GM21528 (cell line): ENCODE data around the gene GRK5.

Experiments
- ATAC-seq: cut with Tn5 transposase; IDR thresholded peaks from one replicate; pipeline ENCODE4 v1.9.1; 2021; ENCODE audit warnings: mild to moderate bottlenecking, moderate library complexity; ENCODE audit not compliant: unreplicated experiment, low FRiP score

The GRK5 gene

DNA sequence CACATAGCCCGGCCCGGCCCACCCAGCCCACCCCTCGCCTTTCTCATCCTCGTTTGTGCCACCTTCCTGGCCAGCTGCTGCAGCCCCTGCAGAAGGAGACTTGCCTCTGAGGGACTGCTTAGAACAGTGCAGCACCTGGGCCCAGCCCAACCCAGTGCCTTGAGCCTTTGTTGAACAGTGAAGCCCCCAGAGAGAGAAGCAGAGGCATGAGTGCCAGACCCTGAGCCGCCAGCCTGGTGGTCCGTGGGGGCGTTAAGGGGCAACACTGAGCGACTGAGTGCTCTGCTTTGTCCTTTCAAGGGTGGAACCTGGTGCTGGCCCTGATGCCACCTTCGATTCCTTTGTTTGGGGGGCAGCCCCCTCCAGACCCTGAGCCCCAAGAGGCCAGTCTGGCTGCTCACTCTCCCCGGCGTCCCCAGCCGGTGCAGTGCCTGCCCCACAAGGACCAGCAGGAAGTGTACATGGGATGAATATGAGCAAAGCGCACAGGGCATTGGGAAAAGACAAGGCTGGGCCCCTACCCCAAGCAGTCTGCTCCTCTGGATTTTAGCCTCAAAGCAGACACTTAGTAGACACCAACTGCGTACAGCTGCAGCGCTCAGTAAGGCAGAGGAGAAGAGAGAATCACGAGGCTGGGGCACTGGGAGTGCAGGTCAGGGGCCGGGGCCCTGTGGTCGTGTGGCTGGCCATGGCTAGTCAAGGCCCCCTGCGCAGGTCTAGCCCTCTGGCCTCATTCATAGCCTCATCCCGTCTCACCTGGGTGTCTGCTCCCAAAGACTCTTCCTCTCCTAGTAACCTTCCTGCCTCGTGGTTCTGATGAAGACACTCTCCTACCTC lies 239.3 kb downstream of the GRK5 start:
- no peak for ATAC-seq

DNA sequence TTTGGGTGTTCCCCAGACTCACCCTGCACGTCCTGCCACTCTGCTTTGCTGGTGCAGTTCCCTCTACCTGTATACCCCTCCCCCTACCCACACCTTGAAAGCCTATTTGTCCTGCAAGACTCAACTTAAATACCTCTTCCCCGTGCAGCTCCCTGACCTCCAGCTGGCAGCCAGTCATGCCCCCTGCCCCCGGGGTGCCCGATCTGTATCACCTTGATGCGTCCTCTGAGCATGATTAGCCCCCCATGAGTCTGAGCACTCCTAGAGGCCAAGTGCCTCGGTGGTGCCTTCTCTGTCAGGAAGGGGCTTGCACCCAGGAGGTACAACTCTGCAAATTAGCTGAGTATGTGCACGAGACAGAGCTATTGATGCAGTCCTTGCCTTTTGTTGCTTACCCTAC lies 240.1 kb downstream of the GRK5 start:
- ATAC-seq = no peak

DNA sequence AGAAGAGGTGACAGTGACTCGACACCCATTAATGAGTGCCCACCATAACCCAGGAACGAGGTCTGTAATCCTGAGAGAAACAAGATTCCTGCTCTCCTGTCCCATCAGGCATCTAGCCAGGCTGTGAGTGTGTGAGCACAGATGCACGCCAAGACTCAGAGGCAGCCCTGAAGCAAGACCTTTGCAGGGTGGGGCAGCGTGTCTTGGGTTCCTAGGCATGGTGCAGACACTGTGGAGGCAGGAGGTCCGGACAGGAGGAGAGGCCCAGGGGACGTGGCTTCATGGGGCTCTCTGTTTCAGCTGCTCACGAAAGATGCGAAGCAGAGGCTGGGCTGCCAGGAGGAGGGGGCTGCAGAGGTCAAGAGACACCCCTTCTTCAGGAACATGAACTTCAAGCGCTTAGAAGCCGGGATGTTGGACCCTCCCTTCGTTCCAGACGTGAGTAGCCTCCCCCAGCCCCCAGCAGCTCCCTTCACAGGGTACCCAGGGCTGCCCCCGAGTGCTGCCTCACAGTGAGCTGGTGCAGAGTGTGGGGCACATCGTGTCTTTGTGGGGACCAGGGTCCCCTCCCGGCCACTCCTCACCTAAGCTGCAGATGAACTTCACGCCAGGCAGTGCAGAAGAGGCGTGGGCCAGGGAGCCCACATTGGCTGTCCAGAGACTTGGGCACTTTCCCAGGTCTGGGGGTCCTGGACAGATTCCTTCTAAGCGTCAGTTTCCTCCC lies 240.6 kb downstream of the GRK5 start:
- ATAC-seq = no peak

DNA sequence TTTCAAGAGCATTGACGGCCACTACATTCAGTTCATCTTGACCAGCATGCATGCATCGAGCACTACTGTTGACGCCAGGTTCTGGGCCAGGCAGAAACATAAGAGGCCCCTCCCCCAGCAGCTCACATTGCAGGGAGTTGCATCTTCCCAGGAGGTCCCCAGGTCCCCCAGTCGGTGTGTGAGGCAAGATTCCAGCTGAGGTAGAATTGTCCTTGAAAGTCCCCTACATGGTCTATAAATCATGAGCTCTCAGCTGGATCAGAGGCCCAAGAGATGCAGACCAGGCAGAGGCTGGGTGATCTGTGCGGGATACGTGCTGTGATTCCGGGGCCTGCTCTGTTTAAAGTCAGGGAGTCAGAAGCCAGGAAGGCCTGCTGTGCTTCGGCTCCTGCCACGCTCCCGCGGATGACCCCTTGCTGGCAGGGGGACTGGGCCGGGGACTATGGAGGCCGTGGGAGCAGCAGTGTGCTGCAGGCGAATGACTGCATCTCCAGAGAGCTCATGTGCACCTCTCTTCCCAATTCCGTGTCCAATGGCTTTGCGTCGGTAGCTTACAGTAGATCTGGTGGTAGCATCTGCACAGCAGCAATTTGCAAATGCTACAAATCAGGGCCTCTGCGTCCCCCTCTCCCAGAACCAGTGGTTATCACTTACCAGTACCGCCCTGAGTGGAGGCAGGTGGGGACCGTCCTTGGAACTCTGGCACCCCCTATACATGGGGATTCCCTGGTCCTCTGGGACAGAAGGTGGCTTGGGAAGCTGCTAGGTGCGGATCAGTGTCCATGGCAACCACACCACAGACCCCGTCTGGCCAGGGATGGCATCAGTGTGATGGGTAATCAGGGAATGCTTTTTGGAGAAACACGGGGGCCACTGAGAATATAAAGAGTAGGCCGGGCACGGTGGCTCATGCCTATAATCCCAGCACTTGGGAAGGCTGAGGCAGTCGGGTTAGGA lies 241.5 kb downstream of the GRK5 start:
- ATAC-seq = no peak

DNA sequence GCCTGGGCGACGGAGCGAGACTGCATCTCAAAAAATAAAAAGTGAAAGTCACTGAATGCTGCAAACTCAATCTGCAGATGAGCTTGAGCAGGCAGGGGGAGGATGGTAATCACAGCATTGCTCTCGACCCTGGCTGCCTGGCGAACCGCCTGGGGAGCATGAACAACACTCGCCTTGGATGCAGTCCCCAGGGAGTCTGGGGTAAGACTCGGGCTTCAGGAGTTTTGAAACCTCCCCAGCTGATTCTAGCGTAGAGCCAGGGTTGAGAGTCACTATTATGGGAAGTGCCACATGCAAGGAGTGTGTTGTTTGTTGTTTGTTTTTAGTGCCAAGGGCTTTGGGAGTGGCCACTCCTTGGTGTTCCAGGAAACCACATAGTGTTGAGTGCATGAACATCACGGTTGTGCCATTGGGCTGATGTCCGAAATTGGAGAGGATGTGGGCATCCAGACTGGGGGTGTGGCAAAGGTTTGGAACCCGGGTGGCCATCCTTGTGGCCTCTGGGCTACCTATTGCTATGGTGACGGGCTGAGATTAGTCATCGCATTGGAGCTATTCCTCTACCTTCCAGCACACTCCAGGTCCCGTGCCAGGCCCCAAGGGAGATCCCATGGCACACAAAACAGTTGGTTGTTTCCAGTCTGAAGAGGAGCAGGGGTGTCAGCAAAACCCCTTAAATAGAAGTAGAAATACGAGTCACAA lies 242.5 kb downstream of the GRK5 start:
- no peak for ATAC-seq

DNA sequence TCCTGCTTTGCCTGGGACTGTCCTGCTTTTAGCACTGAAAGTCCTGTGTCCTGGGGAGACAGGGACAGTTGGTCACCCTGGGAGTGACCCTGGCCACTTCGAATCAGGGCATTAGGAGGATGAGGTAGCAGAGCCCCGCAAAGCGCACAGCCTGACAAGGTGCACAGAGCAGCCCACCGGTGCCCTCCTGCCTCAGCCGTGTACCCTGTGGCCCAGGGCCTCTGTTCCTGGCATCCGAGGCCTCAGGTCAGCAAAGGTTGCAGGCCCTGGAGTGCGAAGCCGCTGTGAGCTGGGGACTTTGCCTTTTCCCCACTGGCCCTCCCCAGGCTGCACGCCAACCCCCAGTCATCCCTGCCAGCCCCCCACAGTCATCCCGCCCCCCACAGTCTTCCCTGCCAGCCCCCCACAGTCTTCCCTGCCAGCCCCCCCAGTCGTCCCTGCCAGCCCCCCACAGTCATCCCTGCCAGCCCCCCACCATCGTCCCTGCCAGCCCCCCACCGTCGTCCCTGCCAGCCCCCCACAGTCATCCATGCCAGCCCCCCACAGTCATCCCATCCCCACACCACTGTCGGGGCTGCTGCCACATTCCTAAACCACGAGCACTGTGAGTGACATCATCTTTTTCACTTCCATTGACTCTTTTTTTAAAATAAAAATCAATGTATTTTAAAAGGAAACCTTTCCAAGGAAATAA lies 243.4 kb downstream of the GRK5 start:
- ATAC-seq = no peak

DNA sequence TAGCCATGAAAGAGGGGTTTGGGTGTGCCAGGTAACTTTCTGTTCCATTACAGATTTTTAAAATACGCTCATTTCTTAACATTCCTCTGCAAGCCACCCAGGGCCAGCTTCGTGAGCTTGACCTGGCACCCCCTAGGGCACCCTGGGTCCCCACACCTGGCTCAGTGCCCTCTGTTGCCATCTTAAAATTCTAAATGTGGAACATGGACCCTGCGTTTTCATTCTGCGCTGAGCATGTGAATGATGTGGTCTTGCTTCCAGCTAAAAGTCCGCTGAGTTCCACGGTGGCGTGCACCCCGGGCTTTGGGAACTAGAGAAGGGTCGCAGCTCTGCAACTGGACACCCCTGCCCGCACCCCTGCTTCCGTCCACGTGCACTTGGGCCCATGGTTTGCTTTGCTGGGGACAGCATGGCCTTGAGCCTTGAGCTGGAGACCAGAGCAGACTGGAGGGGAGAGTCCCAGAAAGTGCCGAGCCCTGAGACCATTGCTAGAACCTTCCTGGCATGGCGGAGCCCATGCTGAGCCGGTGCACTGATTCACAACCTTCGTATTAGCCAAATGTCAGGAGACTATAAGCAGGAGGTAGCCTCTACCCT lies 244.0 kb downstream of the GRK5 start:
- no peak for ATAC-seq

DNA sequence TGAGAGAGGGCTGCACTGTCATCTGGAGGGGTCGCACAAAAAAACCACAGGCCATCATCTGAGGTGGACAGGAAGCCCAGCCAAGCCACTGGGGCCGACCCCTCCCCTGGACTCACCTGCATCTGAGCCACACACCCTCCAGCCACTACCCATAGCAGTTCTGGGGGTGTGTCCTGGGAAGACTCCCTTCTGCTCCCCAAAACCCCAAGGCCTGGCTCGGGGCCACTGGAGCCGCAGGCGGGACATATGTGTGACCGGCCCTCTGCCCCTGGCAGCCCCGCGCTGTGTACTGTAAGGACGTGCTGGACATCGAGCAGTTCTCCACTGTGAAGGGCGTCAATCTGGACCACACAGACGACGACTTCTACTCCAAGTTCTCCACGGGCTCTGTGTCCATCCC lies 245.0 kb downstream of the GRK5 start:
- ATAC-seq = no peak

DNA sequence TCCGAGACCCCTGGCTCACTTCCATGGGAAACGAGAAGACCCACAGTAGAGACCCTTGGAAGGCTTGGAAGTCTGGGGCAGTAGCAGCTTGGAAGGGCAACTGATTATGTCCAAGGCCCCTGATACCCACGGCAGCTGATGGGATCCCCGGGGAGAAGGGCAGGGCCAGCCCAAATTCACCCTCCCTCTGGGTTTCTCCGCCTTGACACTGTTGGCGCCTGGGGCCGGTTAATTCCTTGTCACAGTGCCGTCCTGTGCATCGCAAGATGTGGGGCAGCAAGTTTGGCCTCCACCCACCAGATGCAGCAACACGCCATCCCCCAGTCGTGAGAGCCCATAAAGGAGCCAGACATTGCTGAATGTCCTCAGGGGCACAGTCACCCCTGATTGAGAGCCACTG lies 245.9 kb downstream of the GRK5 start:
- ATAC-seq = no peak

DNA sequence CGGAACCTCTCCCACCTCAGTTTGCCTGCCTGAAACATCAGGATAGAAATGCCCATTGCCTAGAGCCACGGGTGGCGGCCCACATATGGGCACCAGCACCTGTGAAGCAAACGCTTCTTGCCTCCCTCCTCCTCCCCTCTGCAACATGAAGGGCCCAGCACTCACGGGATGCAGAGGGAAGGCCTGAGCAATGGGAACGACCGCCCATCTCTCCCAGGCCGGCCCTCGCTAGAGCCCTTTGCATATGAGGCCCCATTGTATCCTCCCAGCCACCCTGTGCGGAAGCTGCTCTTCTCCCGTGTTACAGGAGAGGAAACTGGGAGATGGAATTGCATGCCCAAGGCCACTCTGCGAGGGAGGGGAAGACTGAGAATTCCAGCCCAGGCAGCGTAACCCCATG lies 246.9 kb downstream of the GRK5 start:
- ATAC-seq = no peak

DNA sequence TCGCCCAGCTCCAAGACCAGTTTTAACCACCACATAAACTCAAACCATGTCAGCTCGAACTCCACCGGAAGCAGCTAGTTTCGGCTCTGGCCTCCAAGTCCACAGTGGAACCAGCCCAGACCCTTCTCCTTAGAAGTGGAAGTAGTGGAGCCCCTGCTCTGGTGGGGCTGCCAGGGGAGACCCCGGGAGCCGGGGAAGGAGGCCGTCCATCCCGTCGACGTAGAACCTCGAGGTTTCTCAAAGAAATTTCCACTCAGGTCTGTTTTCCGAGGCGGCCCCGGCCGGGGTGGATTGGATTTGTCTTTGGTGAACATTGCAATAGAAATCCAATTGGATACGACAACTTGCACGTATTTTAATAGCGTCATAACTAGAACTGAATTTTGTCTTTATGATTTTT lies 247.6 kb downstream of the GRK5 start:
- no peak for ATAC-seq

DNA sequence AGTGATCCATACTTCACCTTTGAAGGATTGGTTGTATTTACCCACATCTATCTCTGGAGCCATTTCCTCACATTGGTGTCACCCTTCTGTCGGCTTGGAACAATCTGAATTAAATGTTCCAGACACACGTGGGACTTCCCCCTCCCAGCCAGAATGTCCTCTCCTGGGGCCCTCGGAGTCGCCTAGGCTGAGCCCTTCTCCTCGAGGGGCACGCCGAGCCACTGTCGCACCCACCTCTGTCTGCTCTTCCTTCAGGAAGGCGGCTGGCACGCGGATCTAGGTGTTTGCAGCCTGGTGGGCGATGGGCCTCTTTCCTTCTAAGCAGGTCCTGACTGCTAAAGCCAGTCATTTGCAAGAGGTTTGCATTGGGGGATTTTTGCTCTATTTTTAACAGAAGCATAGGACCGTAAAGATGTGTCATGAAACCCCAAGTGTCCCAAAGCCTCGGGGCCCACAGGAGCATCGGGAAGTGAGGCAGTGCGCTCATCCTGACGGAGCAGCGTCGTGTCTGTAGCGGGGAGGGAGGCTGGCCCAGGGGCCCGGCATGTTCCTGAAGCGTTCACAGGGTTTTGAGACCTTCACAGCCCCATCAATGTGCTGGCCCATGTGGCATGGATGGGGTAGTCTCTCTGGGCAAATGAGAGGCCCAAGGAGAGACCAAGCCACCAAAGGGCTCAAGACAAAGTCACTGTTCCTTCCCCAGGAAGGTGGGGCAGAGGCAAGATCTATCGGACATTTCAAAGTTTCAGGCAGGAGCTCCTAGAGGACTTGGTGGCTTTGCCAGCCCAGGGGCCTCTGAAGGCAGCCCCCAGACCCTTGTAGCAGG lies 248.5 kb downstream of the GRK5 start:
- ATAC-seq = no peak

DNA sequence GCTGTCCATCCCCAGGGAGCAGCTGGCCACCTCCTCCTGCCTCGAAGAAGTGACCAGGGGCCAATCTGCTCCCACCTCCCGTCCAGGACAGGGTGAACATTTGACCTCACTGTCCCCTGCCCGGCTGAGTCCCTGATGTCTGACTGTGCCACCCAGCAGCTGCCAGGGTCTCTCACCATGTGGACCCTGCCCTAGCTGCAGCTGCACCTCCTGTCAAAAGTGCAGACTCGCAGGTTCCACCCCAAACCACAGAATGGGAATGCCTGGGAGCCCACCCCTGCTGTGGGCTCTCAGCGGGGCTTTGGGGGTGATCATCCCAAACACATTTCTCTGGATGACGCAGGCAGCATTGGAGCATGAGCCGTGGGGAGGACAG lies 249.1 kb downstream of the GRK5 start:
- no peak for ATAC-seq

DNA sequence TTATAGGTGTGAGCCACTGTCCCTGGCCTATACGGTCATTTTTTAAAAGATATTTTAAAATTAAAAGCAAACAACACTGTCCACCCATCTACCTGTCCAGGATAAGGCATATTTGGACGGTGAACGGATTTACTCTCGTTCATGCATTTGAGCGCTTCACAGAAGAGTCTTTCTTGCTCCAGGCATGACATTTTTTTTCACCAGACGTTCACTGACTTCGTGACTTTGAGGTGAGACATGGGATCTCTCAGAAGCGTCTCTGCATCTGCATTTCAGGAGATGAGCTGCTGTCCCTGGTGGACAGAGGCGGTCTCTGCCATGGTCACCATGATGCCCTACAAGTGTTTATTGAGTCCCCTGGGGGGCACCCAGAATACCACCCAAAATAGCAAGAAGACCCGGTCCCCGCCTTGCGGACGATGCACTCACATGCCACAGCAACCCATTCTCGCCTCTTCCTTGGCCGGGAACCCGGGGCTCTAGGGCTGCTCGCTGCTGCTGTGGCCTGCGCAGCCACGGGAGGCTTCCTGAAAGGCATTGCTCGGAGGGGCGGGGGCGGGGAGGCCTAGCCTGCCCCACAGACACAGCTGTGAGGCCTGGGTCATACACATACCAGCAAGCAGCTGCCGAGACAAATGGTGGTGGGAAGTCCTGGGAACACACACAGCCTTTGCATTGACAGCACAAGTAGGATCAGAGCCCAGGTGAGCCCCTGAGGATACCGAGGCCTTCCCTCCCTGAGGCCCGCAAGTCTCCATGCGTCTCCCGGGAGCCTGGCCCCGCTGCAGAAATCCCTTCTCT lies 250.8 kb downstream of the GRK5 start:
- no peak for ATAC-seq

DNA sequence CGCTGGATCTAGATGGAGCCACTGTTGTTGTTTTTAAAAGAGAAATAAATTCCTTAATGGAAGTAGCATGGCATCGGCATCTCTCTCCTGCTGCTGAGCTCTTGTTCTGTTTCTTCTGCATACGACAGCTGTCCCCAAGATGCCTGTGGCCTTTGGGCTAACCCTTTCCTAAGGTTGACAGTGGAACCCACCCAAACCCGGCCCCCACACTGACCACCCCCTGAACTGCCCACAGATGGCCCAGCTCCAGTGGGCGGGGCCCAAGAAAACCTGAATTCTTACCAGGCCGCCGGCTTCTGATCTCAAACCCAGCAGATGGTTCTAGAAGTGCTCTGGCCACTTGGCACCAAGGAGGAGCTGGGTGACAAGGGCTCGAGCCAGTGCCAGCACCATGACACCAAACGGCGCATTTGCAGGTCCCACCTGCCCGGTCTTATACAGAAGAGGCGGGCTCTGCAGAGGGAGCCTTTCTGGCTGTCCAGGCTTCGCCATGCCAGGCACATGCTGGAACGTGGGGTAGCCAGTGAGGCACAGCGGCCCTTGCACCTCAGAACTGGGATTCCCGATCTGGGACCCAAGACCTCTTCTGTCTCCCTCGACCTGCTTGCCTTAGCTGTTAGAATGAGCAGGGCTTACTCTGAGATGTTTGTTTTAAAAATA lies 252.4 kb downstream of the GRK5 start:
- no peak for ATAC-seq

DNA sequence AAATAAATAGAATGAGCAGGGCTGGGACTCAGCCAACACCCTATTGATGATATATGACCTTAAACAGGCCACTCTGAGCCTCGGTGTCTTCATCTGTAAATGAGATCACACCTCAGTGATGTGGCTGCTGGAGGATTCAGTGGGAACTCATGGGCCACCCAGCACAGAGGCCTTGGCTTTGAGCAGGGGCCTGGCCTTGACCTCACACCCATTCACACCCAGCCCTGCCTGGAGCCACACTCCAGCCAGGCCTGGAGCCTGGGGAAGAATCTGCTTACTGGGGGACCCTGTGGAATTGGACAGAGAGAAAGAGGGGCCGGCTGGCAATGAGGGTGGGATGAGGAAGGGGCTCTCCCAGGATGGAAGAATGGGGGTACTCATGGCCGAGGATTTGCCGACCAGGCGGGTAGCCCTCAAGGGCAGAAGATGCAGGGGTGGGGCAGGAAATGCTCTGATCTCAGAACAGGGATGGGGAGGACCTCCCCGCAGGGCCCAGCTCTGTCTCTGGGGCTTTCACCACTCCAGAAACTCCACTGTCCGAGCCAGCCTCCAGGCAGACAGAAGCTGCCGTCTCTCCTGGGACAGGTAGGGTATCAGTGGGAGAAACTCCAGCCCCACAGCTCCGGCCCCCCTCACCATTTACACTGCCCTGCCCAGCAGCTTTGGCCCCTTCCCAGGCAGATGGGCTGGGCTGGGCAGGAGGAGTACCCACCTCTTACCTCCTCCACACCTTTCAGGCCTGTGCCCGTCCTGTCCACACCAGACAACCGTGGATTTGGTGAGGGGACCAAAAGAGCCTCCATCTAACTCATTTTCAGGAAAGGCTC lies 253.2 kb downstream of the GRK5 start:
- ATAC-seq = no peak
